Activated CD4-positive, alpha-beta T cell treated with anti-CD3 and anti-CD28 coated beads, Interleukin-2, amount 50 U/mL, for 4 hours (primary cell): ENCODE data around the gene IL2RA.
A peak's percentile ranks its signal among the peaks of the same experiment; 100 is the strongest.
"Not testable (repeated sequence)": the region's sequence is repeated elsewhere in the genome, so short reads cannot be mapped to it uniquely, and the experiment has no call there.

Source experiments
- DNase-seq, 2 experiments: peaks; one replicate each; pipeline ENCODE4 v3.0.0-alpha.2; 2020

IL2RA gene

DNA sequence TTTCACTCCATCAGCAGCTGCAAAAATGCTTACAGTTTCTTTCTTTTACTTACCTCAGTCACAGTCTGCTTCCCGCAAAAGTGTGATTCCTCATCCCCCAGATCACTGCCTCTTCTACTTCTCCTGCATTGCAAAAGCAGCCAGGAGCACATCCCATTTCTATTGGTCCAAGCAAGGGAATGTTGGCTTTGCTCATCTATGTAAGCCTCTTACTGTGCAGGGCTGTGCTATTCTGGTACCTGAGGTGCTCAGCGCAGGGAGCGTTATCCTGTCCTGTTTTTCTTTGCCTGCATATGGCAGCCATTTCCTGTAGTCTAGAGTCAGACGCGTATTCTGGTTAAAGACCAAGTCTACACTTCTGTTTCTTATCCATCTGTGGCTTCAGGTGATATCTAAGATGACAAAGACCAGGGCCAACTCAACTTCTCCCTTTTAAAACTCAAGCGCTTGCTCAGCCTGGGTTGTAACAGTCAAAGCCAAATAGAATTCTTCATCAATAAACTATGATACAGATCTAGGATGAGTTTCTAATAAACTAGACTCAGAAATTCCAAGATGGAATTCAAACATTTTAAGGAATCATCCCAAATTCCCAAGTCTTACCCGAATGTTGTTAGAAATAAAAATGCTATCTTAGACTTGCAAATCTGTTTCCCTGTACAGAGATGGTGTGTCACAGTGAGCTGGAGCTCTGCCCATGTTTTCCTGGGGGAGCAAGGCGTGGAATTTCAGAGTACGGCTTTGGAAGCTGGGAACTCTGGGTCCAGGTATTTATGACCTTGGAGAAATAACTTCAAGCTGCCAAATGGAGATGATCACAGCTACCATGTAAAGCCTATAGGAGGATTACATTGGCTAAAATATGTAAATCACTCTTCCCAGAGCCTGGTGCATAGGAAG is 20.6 kb upstream of the IL2RA start:
- no peak for DNase-seq

DNA sequence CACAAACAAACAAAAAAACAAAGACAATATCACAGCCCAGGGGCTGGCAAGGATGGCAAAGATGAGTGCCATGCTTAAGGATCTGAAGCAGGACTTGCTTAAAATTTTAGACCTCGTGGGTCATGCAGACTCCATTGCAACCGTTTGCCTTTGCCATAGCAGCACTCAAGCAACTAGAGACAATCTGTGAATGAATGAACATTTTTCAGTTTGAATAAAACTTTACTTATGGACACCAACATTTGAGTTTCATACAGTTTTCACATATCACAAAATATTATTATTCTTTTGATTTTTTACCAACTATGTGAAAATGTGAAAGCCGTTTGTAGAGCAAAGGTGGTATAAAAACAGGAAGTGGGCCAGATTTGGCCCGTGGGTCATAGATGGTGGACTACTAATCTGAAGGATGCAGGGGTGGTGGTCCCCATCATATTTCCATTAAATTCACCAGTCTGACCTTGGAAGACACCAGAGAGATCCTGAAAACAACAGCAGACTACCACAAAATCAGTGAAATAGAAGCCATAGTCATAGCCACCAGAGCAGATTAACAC is 18.3 kb upstream of the IL2RA start:
- DNase-seq: no peak

DNA sequence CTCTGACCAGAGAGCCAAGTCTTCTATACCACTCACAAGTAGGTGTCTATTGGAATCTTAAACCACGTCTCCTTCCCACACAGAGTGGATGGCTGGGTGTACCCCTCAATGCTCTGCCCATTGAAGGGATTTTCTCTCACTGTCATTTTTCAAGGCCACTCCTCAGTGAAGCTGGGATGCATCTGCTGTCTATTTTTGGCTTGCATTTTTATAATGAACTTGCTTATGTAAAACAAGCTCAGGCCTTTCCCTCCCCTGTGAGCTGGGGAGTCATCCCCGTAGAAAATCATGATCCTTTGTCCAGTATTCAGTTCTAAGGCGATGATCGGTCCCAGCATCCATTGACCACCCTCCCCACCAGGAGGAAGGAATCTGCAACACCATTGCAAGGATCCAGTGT is 16.9 kb upstream of the IL2RA start:
- DNase-seq: no peak

DNA sequence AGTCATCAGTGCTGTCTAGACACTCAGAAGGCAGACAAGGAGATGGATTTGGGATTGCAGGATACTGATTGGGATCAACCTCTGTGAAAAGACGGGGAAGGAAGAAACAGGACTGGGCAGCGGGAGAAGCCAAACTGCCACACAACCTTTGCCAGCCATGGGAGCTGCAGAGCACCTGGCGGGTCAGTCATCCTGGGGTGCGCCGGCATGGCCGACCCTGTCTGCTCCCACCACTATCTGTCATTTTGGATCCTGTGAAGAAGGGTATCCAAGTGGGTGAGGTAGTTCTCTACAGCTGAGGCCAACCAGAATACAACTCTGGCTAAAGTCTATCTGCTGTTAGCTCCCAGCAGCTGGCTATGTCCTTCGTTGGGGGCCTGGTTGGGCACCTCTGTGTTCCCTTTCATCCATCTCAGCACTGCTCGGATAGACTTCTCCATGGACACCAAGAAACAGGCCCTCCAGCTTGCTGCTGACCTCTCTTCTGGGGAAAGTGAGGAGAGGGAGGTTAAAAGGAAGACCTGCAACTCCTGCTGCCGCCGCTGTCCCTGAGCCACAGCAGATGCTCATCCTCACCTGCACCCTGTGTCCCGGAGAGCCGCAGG is 15.0 kb upstream of the IL2RA start:
- DNase-seq: no peak

DNA sequence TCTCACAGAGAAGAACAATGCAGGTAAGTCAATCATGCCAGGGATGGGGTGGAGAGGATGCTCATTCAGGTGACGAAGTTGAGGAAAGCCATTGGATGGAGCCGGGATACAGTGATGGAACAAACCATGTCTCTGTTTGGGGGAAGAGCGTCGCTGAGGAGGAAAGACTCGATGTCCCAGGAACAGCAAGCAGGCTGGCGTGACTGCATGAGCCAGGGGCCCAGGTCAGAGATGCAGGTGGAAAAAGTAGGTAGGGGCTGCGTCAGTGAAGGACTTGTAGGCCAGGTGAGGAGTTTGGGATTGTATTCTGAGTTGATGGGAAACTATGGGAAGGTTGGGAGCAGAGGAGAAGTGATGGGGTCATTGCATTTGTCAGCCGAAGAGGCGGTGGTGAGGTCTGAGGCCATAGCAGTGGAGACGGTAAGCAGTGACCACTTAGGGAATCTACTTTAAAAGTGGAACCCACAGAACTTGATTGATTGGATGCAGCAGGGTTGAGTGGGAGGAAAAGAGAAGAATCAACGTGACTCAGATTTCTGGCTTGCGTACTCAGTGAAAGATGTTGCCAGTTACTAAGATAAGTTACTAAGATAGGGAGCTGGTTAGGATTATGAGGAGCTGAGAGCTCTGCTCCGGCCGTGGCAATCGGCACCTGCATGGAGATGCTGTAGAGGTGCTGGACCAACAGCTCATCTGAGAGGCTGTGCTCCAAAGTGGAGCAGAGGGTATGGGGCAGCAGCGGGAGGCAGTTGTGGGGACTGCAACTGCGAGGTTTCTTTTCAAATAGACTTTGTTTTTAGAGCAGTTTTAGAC is 12.5 kb upstream of the IL2RA start:
- no peak for DNase-seq

DNA sequence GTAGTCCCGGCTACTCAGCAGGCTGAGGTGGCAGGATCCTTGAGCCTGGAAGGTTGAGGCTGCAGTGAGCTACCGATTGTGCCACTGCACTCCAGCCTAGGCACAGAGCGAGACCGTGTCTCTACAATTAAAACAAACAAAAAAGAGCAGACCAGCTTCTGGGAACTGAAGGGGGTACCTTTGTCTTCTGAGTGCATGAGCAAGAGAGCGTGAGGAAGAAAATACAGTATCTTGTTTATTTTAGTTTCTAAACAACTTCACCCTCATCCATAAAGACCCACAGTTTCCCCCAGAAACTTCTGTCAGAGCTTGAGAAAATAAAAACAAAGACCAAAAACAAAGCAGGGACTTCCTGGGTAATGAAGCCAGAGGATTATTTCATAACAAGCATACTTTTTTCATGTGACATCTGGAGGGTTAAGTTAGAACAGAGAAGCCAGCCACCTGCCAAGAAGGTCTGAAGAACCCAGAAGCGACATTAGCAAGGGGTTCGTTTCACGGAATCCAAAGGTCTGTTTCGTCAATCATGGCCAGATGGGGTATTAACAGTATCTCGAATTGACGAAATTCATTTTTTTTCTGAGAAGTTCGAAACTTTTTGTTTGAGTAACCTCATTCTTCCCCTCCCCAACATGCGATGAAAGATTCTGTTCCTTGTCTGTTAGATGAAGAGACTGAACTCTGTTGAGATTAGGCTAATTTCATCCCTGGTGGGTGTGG is 10.2 kb upstream of the IL2RA start:
- no peak for DNase-seq

DNA sequence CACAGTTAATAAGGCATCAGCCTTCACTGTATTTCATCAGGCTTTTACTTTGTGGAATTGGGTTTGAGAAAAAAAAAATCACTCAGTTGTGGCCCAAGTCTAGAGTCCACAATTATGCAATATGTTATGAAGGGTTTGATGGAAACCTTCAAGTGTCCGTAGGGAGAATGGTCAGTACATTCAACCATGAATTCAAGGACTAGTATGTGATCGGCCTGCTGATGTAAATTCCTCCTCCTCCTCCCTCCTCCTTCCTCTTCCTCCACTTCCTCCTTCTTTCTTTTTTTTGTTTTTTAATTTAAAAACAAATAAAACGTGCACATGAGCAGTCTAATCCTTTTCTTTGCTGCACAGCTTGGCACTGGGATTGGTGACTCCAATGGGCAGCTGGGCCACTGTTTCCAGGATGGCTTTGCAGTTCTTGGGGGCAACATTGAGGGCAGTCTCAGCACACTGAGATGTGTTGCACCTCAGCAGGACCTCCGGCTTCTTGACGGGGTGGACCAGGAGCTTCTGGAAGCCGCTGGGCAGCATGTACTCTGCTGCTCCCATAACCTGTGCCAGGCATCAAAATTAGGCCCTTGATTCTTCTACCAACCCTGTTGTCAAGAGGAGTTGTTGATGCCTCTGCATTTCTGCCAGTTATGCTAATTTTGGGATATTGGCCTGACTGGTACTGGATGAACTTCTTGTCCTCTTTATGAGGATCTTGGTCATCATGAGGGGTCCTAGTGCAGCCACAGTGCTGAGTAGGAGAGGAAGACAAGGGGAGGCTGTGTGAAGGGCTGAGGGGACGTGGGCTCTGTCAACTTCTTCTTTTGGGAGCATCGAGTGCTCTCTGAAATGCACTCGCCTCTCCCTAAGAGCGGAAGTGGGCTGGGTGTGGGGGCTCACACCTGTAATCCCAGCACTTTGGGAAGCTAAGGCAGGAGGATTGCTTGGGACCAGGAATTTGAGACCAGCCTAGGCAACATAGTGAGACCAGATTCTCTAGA is 9.3 kb upstream of the IL2RA start:
- DNase-seq: no peak

DNA sequence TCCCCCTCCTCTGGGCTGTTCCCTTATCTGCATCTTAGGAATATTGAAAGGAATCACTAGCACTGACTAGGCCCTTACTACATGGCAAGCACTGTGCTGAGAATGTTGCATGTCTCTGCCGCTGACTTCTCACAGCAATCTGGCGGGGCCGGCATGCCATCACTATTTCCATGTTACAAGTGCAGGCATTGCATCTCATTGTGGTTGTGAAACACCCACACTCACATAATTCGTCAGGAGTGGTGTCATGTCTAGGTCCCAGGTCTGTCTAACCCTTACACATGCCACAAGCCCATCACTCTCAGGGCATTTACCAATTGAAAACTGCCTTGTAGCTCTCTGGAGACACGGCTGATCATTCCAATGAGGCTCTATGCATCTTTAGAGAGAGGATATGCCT is 8.5 kb upstream of the IL2RA start:
- DNase-seq: peak; percentile 64 to 74

DNA sequence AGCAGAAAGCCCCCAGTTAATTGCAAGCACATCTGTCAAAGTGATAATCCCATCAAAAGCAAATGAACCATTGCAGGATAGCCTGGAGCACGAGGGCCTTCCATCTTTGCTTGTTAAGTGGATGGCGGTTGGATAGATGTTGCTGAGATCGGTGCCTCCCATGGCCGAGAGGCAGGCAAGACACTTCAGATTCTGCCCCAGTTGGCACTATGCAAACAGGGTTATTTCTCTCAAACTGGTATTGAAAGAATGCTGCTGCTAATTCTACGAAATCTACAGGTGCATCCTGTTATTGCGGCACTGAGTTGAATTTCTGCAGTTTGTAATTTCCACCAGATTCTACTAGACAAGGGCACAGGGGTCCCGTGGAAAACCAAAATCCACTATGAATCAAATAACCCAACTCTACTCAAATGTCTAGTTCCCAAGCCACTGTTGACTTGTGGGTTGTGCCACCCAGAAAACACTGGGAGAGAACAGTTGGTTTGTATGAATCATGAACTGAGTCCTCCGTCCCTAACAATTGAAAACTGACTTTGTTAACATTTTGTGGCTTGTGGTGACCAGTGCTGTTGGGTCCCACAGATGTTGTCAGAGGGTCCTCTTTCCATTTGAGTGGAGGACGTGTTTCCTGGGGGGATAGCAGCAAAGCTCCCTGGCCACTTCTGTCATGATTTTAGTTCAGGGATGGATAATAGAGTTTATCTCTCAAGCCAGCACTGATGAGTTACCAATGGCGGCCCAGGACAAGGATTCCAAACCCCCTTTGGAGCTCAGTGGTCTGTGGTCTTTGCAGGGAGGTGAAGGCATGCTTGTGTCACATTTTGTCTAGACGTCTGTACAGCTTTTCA is 7.1 kb upstream of the IL2RA start:
- DNase-seq: no peak

DNA sequence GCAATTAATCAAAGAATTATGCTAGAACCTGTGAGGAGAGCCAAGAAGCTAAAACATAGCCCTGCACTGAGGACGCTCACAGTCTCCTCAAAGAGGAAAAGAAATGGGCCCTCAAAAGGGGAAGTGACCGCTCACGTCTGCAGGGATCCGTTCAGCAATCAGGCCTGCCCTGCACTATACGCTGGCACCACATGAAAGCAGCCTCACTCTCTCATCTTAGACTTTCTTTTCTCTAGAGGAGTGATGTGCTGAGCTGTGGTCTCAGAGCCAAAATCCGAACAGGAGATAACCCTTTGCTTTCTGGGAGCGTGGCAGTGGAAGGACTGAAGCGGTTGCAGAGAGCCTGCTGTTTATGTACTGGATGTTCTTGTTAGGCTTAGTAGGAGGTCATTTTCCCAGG is 6.3 kb upstream of the IL2RA start:
- no peak for DNase-seq

DNA sequence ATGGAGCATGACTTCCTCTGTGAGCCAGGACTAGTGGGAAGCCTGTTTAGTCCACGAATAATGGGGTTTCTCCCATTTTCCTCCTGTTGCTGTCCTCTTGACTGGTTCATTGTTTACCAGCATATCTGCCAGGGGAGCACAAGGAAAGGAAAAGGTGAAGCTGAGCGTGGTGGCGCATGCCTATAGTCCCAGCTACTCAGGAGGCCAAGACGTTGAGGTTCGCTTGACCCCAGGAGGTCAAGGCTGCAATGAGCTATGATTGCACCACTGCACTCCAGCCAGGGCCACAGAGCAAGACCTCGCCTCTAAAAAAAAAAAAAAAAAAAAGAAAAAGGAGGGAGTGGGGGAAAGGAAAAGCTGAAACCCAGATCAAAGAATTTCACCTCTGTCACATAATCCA is 5.8 kb upstream of the IL2RA start:
- DNase-seq: no peak

DNA sequence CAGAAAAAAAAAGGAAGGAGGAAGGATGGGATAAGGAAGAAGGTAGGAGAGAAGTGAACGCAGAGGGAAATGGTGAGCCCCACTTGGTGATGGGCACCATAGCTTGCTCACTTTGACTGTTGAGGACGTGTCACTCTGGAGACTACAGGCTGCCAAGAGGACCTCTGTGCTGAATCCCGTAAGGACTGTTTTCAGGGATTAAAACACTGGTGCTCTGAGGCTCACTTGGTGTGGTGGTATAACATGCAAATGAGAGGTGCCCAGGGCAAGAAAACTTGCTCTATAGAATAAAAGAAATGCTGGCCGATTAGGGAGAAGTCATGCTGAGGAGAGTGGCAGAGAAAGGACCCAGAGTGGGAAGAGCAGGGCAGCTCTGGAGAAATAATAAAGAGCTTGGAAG is 5.3 kb upstream of the IL2RA start:
- DNase-seq: no peak

DNA sequence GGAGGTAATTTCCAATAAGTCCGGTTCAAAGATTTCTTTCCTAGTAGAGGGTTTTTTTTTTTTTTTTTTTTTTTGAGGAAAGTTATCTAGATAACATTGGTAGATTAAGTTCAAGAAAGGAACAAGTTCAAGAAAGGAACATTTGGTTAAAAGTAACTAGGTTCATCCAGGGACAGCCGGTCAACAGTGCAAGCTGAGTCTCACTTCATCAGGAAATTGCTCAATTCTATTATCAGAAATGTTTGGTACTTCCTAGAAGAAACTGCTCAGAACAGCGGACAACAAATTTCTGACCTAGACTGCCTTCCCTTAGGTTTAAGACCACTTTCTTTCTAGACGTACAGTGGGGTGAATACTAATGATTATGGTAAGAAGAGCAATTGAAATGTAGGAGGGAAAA is 3.7 kb upstream of the IL2RA start:
- no peak for DNase-seq

DNA sequence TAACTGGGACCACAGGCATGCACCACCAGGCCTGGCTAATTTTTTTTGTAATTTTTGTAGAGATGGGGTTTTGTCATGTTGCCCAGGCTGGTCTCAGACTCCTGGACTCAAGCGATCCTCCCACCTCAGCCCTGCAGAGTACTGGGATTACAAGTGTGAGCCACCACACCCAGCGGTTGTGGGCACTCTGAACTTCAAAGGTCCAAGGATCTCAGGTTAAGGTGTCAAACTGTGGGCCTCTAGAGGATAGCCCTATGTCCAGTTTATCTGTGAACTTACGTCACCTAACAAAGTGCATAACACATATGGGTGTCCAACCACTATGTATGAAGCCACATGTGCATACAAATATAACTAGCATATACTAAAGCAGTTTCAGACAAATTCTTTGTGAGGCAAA is 3.2 kb upstream of the IL2RA start:
- no peak for DNase-seq

DNA sequence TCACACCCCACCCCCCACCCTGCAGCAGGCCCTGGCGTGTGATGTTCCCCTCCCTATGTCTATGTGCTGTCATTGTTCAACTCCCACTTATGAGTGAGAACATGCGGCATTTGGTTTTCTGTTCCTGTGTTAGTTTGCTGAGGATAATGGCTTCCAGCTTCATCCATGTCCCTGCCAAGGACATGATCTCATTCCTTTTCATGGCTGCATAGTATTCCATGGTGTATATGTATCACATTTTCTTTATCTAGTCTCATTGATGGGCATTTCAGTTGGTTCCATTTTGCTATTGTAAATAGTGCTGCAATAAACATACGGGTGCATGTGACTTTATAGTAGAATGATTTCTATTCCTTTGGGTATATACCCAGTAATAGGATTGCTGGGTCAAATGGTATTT is 2.6 kb upstream of the IL2RA start:
- not testable (repeated sequence) for DNase-seq

DNA sequence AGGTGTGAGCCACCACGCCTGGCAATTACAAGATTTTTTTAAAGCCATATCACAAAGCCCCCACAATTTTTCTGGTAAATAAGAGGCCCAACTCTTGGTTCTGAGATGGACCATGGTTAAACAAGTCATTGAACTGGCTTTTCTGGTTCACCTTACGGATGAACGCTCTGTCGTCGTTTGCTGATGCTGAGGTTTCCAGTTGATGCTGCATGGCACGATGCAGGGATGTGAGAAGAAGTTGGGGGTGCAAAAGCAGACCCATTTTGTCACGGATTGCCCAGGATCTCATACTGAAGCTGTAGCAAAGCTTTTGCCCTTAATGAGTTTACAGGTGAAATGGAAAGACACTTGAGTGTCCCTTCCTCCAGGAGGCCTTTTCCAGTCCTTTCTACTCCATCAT is 2.0 kb upstream of the IL2RA start:
- DNase-seq: no peak

DNA sequence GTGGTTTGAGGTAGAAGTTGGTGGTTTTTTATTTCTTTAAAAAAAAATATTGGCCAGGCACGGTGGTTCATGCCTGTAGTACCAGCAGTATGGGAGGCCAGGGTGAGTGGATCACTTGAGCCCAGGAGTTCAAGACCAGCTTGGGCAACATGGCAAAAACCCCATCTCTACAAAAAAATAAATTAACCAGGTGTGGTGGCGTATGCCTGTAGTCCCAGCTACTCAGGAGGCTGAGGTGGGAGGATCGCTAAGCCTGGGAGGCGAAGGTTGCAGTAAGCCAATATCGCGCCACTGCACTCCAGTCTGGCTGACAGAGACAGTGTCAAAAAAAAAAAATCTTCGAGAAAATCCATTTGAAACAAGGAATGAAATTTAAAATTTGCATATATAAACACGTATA is 1.1 kb downstream of the IL2RA start:
- no peak for DNase-seq

DNA sequence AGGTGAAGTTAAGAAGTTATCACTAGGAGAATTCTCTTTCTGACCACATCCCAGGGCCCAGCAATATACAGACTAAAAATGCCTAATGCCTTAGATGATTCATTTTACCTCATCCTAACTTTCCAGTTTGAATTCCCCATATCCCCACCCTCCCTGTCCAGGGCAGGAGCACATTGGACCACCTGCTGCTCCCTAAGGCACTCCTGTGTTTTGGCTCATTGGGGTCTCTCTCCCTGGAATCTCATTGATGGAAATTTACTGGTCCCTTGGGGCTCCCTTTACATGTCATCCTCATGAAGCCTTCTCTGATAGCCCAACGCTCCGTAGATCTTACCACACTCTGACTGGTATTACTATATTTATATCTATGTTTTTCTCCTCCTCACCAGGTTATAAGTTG is 2.7 kb downstream of the IL2RA start:
- no peak for DNase-seq

DNA sequence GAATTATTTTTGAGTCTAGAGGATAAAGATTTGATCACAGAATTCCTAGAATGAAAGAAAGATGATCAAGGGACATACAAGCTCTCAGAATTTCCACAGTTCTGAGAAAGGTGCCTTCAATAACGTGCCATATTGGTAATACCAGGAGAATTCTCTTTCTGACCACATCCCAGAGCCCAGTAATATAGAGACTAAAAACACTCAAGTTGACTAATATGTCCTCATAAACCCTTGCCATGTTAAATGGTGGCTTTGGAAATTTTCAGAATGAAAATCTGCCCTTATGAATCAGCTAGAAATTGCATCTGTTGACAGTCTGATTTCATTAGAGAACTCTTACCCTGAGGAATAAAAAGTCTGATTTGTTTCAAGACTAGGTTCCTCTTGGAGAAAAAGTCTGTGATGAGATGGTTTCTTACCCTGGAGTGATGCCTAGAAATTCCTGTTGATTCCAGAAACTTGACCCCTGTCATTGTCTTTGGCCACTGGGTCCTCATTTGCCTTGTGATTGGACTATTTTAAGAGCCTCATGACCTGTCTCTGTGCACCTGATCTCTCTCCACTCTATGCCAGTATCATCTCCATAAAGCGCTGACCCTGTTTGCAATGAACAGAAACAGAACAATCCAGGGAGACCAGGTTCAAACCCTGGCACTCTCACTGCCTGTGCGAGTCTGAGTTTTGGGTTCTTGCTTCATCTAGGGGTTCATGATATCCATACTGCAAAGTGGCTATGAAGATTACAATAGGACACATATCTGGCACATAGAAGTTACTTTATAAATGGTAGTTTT is 3.3 kb downstream of the IL2RA start:
- no peak for DNase-seq
